Stimulated activated CD4-positive, alpha-beta T cell treated with anti-CD3 and anti-CD28 coated beads, Interleukin-4, amount 100 ng/mL, for 24 hours (primary cell): ENCODE data around the gene PPP2R1B.
"Not testable (repeated sequence)": the region's sequence is repeated elsewhere in the genome, so short reads cannot be mapped to it uniquely, and the experiment has no call there.

Experiments
- DNase-seq: peaks from one replicate; pipeline ENCODE4 v3.0.0-alpha.2; 2020

Gene PPP2R1B

DNA sequence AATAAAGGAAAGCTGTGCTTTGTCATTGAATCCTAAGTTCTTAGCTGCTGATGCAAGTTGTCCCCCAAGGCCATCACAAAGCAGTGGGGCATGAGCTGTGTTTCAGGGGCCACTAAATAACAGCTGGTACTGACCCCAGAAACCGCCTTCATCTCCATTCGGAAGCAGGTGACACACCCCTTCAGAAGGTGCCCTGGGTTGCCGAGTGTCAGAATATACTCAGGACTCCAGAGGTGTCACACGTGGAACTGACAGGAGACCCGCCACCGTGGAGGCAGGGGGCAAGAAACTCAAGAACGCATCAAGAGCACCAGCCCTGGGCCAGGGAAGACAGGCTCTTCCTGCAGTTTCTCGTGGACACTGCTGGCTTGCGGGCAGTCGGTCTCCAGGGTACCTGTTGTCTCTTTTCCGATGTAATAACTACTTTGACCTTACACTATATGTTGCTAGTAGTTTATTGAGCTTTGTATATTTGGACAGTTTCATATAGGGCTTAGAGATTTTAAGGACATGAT is 41.5 kb downstream of the PPP2R1B start:
- no peak for DNase-seq

- DNase-seq: no peak
Observed at GRCh38 chr11:111723595-111723994, 42.6 kb downstream of the PPP2R1B start.

- no peak for DNase-seq
Observed at GRCh38 chr11:111722501-111722900, 43.7 kb downstream of the PPP2R1B start.

DNA sequence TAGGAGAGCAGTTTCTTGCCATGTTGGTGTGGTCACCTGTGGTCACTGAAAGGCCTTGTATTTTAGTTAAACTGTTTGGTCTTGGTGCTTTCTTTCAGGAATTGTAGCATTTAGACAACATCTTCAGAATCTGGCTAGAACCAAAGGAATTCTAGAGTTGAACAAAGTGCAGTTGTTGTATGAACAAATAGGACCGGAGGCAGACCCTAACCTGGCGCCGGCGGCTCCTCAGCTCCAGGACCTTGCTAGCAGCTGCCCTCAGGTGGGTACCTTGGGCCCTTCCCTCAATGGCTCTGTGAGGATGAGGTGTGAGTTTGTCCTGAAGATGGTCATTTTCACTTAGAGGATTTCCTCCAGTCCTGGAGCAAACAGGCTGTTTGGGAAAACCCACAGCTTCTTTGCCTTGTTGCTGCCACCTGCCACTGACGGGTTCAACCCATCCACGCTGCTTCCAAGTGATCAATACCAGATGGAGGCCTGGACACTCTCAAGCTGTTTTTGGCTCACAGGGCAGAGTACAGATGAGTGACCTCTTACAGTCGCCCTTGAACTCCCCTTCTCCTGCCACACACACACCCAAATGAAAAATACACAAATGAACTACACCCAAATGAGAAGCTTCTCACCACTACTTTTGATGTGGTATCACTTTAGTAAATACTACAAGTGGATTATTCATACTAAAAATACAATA is 45.2 kb downstream of the PPP2R1B start:
- DNase-seq: no peak

DNA sequence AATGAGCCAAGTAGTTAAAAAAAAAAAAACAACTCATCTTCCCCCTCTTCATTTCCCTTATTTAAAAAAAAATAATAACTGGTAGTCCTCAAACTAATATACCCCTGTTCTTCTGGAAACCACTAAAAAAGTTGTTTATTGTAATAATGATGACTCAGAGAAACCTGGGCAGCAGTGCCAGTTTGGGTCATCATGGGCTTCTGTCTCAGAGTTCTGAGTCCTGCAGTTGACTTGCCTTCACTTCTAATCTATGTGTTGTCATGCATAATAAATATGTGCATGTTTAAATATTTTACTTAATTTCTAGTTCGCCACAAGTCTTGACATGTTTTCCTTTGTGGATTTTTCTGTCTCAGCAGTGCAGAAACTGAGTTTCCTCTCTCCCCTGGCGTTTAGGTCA is 46.8 kb downstream of the PPP2R1B start:
- DNase-seq: no peak

DNA sequence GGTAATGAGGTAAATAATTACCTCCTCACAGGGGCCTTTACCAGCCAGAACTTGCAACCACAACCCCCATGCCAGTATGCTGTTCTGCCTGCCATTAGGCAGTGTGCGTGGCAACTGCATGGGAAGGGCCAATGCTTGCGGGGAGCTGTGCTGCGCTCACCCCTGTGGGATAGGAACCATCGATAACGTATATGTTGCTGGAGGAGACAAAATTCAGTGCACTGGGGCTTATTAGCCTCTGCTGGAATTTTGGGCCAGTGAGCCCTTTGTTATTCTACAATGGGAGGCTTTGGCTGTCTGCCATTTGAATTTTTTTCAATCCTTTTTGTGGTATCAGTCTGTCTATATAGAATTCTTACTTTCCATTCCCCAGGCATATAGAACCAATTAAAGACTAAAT is 47.3 kb downstream of the PPP2R1B start:
- no peak for DNase-seq

DNA sequence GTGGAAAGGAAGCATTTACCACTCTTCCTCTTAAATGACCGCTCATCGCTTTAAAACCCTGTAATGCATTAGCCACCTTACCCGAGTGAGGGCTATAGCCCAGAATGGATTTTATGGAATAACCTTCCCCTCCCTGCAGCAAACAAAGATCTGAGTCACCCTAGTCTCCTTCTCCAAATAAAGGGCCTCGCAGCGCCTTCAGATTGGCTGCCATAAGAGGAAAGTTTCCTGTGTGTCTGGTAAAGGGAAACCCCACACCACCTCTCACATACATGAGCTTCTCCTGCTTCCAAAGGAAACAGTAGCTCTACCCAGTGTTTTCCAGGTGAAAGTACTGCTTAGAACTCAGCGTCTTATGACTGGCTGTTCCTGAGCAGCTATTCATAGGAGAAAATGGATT is 47.8 kb downstream of the PPP2R1B start:
- no peak for DNase-seq

- DNase-seq: not testable (repeated sequence)
Observed at GRCh38 chr11:111717660-111718059, 48.5 kb downstream of the PPP2R1B start.

DNA sequence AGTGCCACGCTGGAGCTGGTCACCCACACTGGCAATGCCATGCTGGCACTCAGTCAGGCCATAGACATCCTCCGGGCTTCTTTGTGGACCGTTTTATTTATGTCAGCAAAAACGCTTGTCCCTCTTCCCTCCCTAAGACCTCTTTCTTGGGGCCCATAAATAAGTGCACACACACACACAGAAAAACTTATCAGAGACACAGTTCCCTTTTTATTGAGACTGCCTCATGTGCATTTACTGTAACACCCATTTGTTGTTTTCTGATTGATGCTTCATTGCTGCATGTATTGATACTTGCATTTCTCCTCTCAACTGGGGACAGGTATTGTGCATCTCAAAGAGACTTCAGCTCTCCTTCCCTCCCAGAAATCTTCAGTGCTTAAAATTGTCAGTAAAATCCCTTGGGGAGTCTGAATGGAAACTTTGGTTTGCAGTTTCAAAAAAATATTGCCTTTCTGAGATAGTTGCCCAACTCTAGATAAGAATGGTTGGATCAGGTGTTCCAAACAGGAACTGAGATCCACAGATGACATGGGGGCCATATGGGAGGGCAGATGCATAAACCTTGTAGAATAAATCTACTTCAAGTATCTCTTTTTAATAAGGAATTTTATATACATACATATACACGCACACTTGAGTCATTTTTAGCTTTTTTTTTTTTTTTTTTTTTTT is 50.9 kb downstream of the PPP2R1B start:
- no peak for DNase-seq

- DNase-seq: no peak
Observed at GRCh38 chr11:111714522-111714921, 51.7 kb downstream of the PPP2R1B start.

- no peak for DNase-seq
Observed at GRCh38 chr11:111707691-111708067, 58.5 kb downstream of the PPP2R1B start.

GRCh38 chr11:111707039-111707690 is 59.0 kb downstream of the PPP2R1B start:
- DNase-seq: no peak

GRCh38 chr11:111703576-111703975 is 62.6 kb downstream of the PPP2R1B start:
- DNase-seq: no peak

DNA sequence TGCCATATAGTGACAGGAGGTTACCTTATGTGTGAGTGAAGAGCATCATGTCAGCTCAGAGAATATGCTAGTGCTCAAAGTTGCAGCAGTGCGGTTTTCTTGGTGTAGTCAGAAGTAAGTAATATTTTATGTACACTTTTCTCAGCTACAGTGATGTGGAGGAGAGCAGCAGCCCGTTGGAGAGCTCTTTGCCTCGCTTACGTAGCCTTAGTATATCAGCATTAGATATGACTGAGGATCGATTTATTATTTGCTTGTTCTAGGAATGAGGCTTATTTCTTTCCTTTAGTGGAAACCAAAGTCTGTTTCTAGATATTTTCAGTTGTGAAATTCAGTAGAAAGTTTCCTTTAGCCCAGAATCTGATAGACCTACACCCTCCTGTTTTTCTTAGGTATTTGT is 63.6 kb downstream of the PPP2R1B start:
- DNase-seq: no peak

DNA sequence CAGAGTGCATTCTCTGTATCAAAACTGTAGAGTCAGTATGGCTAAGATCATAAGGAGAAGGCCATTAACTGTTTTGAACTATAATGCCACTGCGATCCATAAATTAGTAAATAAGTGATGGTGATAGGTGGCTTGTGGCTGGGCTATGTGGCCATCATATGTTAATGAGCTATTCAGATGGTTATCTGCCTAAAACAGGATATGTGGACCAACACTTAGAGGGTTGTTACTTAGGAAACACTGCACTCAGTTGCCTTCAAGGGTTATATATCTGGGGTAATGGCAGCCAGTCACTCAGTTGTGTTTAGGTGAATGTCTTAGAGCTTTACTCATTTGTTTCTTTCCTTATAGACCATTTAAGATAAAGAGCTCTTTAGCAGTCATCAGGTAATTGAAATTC is 66.0 kb downstream of the PPP2R1B start:
- no peak for DNase-seq

- DNase-seq: no peak
Observed at GRCh38 chr11:111699579-111700156, 66.5 kb downstream of the PPP2R1B start.

GRCh38 chr11:111698852-111699559 is 67.2 kb downstream of the PPP2R1B start:
- DNase-seq: no peak

DNA sequence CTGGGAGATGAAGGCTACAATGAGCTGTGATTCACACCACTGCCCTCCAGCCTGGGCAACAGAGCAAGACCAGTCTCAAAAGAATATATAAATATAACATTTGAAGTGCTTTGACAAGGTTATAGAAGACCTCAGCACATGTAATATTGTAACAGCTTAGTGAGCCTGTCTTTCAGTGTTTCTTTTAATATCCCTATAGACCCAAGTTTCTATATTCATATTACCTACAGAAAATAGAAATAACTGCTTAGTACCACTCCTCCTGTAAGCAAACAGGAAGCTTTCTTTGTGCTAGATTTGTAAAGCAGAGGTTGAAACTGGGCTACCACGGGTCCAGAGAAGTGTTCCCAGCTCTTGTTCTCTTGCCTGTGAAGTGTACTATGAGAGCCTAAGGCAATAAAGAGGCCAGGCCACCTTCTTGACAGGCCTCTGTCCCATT is 68.2 kb downstream of the PPP2R1B start:
- DNase-seq: no peak

DNA sequence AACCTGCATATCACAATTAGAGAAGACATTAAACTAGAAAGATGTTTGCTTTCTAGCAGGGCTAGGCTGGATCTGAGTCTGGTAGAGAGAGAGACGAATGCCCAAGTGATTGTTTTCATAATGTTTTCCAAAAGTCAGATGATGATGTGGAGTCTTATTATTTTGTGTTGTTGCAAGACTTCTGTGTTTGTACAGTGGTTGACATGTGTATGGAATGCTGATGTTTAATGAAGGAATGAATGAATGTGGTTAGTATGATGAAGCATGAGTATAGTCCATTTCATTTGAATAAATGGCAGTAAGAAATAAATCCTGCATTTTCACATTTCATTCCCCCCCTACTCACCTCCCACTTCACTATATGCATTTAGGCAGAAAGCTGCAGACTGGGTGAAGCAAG is 69.6 kb downstream of the PPP2R1B start:
- DNase-seq: no peak

DNA sequence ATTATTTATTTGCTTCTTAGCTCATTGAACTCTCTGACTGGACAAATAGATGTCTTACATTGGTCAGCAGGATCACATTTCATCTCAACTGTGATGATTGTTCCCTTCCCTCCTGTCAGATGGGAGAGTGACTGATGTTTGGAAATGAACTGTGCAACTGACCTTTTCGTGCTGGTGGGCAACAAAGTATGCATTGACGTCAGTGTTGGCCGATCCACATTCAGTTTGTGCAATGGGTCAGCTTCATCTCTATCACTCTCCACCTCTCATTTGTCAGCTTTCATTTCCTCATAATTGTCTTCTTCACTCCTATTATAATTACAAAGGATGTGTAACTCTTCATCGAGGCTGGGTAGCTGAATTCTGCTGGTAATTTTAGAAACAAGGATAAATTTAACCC is 71.3 kb downstream of the PPP2R1B start:
- DNase-seq: no peak

GRCh38 chr11:111693224-111693937 is 72.8 kb downstream of the PPP2R1B start:
- no peak for DNase-seq

- no peak for DNase-seq
Observed at GRCh38 chr11:111691741-111692140, 74.4 kb downstream of the PPP2R1B start.
